CD4-positive, CD25-positive, alpha-beta regulatory T cell (primary cell): ENCODE data around the gene IL36G. TPM values are rescaled to one million over a fixed set of nuclear protein-coding genes. Genes with fewer than 3 reads are reported as not detected.
A peak's percentile ranks its signal among the peaks of the same experiment; 100 is the strongest.

Source experiments
- ATAC-seq, 2 donors: fragments of 150-1000 bp; cut with Tn5 transposase; one replicate each; pipeline ENCODE4 v1.10.0; 2021; ENCODE audit warnings: low read depth in 2 of 2, moderate number of reproducible peaks in 2 of 2, moderate library complexity in 1 of 2
- DNase-seq, 3 donors: peaks; one replicate each; pipeline versions ENCODE4 v3.0.0 to v3.0.0-alpha.2; 2012 to 2022; ENCODE audit warnings: mixed read lengths in 1 of 3
- H3K27ac ChIP-seq: one replicate; pipeline ENCODE4 v1.7.0; 2013; ENCODE audit warnings: mild to moderate bottlenecking, low read length; ENCODE audit not compliant: insufficient read depth, poor library complexity, severe bottlenecking
- H3K27me3 ChIP-seq: one replicate; pipeline ENCODE4 v1.7.0; 2013; ENCODE audit warnings: low read length; ENCODE audit not compliant: control insufficient read depth, insufficient read depth
- H3K36me3 ChIP-seq: one replicate; pipeline ENCODE4 v1.7.0; 2013; ENCODE audit warnings: mild to moderate bottlenecking, low read length, moderate library complexity; ENCODE audit not compliant: control insufficient read depth, insufficient read depth
- H3K4me1 ChIP-seq: 2 replicates; pipeline ENCODE4 v1.7.0; 2013; ENCODE audit warnings: mild to moderate bottlenecking, low read length; ENCODE audit not compliant: insufficient read depth, control insufficient read depth, poor library complexity, severe bottlenecking
- H3K4me3 ChIP-seq: one replicate; pipeline ENCODE4 v1.7.0; 2013; ENCODE audit warnings: low read depth, mild to moderate bottlenecking, low read length, moderate library complexity
- H3K9me3 ChIP-seq, 2 experiments: 1 replicate in 1 of 2; 2 replicates in 1 of 2; pipeline ENCODE4 v1.7.0; 2013; ENCODE audit warnings: low read length in 2 of 2, mild to moderate bottlenecking in 1 of 2, moderate library complexity in 1 of 2; ENCODE audit not compliant: control insufficient read depth in 2 of 2
- H3K27ac Mint-ChIP-seq, 3 donors: one replicate each; pipeline ENCODE4 v1.8.0; 2020 to 2022; ENCODE audit warnings: mild to moderate bottlenecking in 3 of 3, mixed read lengths in 3 of 3, moderate library complexity in 2 of 3
- H3K27me3 Mint-ChIP-seq: one replicate; pipeline ENCODE4 v1.8.0; 2022; ENCODE audit warnings: mild to moderate bottlenecking, mixed read lengths
- H3K36me3 Mint-ChIP-seq: one replicate; pipeline ENCODE4 v1.8.0; 2020; ENCODE audit warnings: mixed read lengths
- H3K4me1 Mint-ChIP-seq, 4 donors: one replicate each; pipeline ENCODE4 v1.8.0; 2020 to 2022; ENCODE audit warnings: mixed read lengths in 4 of 4, mild to moderate bottlenecking in 1 of 4
- H3K4me3 Mint-ChIP-seq, 4 donors: one replicate each; pipeline ENCODE4 v1.8.0; 2020 to 2022; ENCODE audit warnings: mild to moderate bottlenecking in 4 of 4, mixed read lengths in 4 of 4, moderate library complexity in 3 of 4
- H3K9me3 Mint-ChIP-seq, 7 donors: one replicate each; pipeline ENCODE4 v1.8.0; 2020 to 2022; ENCODE audit warnings: mixed read lengths in 7 of 7, mild to moderate bottlenecking in 3 of 7, moderate library complexity in 2 of 7
- polyA plus RNA-seq, 4 donors: library from polyadenylated mRNA; unstranded; fragments of 300-500 nt; fragmentation: Illumina TruSeq; gene quantifications; one replicate each; pipeline ENCODE4 v1.2.3, GENCODE V29; 2021
- total RNA-seq: library from RNA; stranded (reverse); gene quantifications from one replicate; pipeline ENCODE4 v1.2.3, GENCODE V29; 2022

The IL36G gene
- total and polyA plus RNA-seq, 5 donors from 2014 or later = not detected

GRCh38 chr2:112996635-112997034 lies 18.8 kb downstream of the IL36G start:
- H3K9me3 ChIP-seq = peaks cover 30 to 41% of the 10 kb centered on the region in 2 experiments
- DNase-seq = peak; percentile 51 to 91 (median 82)
- no peaks in the 10 kb centered on the region for H3K27me3 ChIP-seq
- H3K27ac Mint-ChIP-seq = peak overlapping the region; percentile 95 to 97 (median 96)
- peaks cover 7 to 40% (median 13%) of the 10 kb centered on the region in 7 donors for H3K9me3 Mint-ChIP-seq
- H3K27ac ChIP-seq = peak overlapping the region; percentile 66
- H3K4me1 ChIP-seq = peaks cover 35% of the 10 kb centered on the region
- H3K4me1 Mint-ChIP-seq = peaks cover 18 to 47% (median 33%) of the 10 kb centered on the region in 4 donors
- H3K36me3 Mint-ChIP-seq = peaks cover 18% of the 10 kb centered on the region
- peak; percentile 94 to 98 for ATAC-seq
- peak overlapping the region; percentile 76 to 90 (median 85) for H3K4me3 Mint-ChIP-seq
- H3K4me3 ChIP-seq = peak overlapping the region; percentile 49
- H3K27me3 Mint-ChIP-seq = no peaks in the 10 kb centered on the region
- no peaks in the 10 kb centered on the region for H3K36me3 ChIP-seq

DNA sequence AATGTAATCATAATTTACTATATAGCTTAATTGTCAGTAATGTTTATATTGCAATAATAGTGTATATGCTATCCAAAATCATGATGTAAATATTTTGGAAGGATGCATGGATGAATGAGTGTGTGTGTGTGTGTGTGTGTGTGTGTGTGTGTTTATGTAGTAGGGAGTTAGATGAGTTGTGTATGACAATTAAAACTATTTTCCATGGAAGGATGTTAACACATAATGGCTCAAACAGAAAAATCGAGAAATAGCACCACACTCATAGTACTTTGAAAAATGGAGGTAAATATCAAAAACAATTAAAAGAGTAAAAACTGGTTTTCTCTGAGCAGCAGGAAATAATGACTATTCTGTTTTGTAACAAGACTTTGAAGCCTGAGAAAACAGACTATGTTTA lies 19.3 kb downstream of the IL36G start:
- peaks cover 6 to 36% (median 12%) of the 10 kb centered on the region in 7 donors for H3K9me3 Mint-ChIP-seq
- no peaks in the 10 kb centered on the region for H3K27me3 Mint-ChIP-seq

GRCh38 chr2:113000436-113000835 lies 22.6 kb downstream of the IL36G start:
- Histone ChIP-seq H3K36me3 (no peaks in the 10 kb centered on the region), H3K27me3 (no peaks in the 10 kb centered on the region), H3K4me1 (peaks cover 19% of the 10 kb centered on the region), H3K9me3 (peaks cover 19 to 26% of the 10 kb centered on the region in 2 experiments), H3K27ac (no peak overlapping the region), H3K4me3 (no peak overlapping the region)
- no peak for ATAC-seq
- peaks cover 4% of the 10 kb centered on the region for H3K27me3 Mint-ChIP-seq
- no peak overlapping the region for H3K4me3 Mint-ChIP-seq
- no peak overlapping the region for H3K27ac Mint-ChIP-seq
- peaks cover 3 to 31% (median 14%) of the 10 kb centered on the region in 7 donors for H3K9me3 Mint-ChIP-seq
- peaks cover 10% of the 10 kb centered on the region for H3K36me3 Mint-ChIP-seq
- DNase-seq = no peak
- peaks cover 12 to 25% (median 20%) of the 10 kb centered on the region in 4 donors for H3K4me1 Mint-ChIP-seq

More for the DNA sequence above, 19.3 kb downstream of the IL36G start:
- Histone ChIP-seq H3K27ac (peak overlapping the region; percentile 66), H3K27me3 (no peaks in the 10 kb centered on the region), H3K36me3 (no peaks in the 10 kb centered on the region), H3K4me1 (peaks cover 35% of the 10 kb centered on the region), H3K9me3 (peaks cover 26 to 36% of the 10 kb centered on the region in 2 experiments), H3K4me3 (peak overlapping the region; percentile 49)
- ATAC-seq (no peak), DNase-seq (peak in 2 of 3 donors; percentile 13 to 16)
- Mint-ChIP-seq H3K4me3 (peak overlapping the region; percentile 76 to 90 (median 85)), H3K36me3 (peaks cover 17% of the 10 kb centered on the region), H3K27ac (peak overlapping the region; percentile 95 to 97 (median 96)), H3K4me1 (peaks cover 18 to 47% (median 33%) of the 10 kb centered on the region in 4 donors)

DNA sequence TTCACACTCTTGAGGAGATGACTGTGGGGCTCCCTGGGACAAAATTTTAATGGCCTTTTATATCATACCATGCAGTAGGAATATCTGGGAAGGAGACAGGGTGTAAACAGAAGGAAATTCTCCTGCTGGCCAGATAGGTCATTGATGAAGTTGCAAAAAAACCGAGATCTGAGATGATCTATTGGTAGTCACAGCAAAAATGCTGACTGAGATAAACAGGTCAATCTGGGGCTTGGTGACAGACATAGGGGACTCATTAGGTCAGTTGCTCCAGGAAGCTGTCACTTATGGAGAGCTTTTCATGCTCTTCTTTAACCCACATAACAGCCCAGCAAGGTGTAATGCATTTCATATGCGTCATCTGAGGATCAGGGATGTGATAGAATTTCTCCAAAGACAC lies 24.9 kb downstream of the IL36G start:
- Mint-ChIP-seq H3K4me1 (peaks cover 0 to 6% (median 4%) of the 10 kb centered on the region in 4 donors), H3K36me3 (peaks cover 10% of the 10 kb centered on the region), H3K4me3 (no peak overlapping the region), H3K27ac (peak overlapping the region in 1 of 3 donors; percentile 20), H3K9me3 (peaks cover 2 to 31% (median 14%) of the 10 kb centered on the region in 7 donors), H3K27me3 (peaks cover 6% of the 10 kb centered on the region)
- no peak for DNase-seq
- Histone ChIP-seq H3K4me1 (no peaks in the 10 kb centered on the region), H3K9me3 (peaks cover 19 to 26% of the 10 kb centered on the region in 2 experiments), H3K36me3 (no peaks in the 10 kb centered on the region), H3K27ac (no peak overlapping the region), H3K4me3 (no peak overlapping the region), H3K27me3 (no peaks in the 10 kb centered on the region)
- no peak for ATAC-seq

DNA sequence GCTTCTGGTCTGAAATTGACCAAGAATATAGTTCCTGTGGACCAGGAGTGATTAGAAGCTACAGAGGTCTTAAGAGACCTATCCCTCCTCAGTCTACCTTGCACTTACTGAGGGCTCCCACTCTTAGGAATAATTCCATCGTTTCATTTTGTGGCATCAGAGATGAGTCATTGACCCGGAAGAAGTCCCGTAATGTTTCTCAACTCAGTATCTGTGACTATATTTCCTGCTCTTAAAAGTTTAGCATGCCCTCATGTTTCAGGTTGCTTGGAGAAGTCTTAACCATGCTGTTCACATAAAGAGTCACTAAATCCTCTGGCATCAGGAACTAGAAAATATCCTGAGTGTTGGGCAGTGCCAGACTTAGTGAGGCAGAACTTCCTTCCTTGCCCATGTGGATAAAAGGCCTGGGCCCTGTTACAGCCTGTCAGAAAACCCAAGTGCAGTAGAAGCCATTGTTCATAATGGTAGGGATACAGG lies 27.3 kb downstream of the IL36G start, which contains the start of gene IL36A:
Gene IL36A (plus strand): TSS at position 430 of the 480 bp plus-strand sequence. CDS start 413 bp downstream, outside the sequence.
- Histone ChIP-seq H3K4me3 (no peak within 1 kb of the TSS), H3K27me3 (no peaks in the 10 kb centered on the region), H3K27ac (no peak within 1 kb of the TSS), H3K4me1 (no peaks in the 10 kb centered on the region), H3K9me3 (peaks cover 14% of the 10 kb centered on the region in 2 experiments), H3K36me3 (no peaks in the 10 kb centered on the region)
- H3K36me3 Mint-ChIP-seq = peaks cover 10% of the 10 kb centered on the region
- H3K9me3 Mint-ChIP-seq = peaks cover 0 to 17% (median 8%) of the 10 kb centered on the region in 7 donors
- ATAC-seq (no peak), DNase-seq (no peak)
- H3K4me1 Mint-ChIP-seq = peaks cover 0 to 2% (median 0%) of the 10 kb centered on the region in 4 donors
- H3K27me3 Mint-ChIP-seq = peaks cover 10% of the 10 kb centered on the region
- no peak within 1 kb of the TSS for H3K4me3 Mint-ChIP-seq
- peak within 1 kb of the TSS in 2 of 3 donors; percentile 23 to 71 for H3K27ac Mint-ChIP-seq

DNA sequence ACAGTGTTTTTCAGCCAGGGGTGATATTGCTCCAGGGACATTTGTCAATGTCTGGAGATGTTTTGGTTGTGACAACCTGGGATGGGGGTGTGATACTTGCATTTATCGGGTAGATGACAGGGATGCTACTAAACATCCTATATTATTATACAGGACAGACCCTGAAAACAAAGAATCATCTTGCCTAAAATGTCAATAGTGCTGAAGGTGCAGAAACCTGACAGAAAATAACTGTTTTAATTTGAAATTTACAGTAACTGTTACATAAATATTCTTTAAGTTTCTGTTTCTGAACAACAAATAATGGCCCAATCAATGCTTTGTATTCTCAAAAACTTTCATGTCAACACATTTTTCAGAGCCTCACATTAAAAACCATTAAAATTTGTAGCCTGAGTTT lies 29.4 kb downstream of the IL36G start:
- Mint-ChIP-seq H3K9me3 (peaks cover 0 to 2% (median 0%) of the 10 kb centered on the region in 7 donors), H3K4me3 (no peak overlapping the region), H3K36me3 (no peaks in the 10 kb centered on the region), H3K27ac (no peak overlapping the region), H3K27me3 (peaks cover 14% of the 10 kb centered on the region), H3K4me1 (peaks cover 0 to 2% (median 0%) of the 10 kb centered on the region in 4 donors)
- DNase-seq (no peak), ATAC-seq (no peak)
- H3K27me3 ChIP-seq = no peaks in the 10 kb centered on the region
- H3K4me1 ChIP-seq = no peaks in the 10 kb centered on the region
- no peak overlapping the region for H3K27ac ChIP-seq
- no peaks in the 10 kb centered on the region for H3K9me3 ChIP-seq
- no peaks in the 10 kb centered on the region for H3K36me3 ChIP-seq
- no peak overlapping the region for H3K4me3 ChIP-seq

GRCh38 chr2:113009622-113010021 lies 31.8 kb downstream of the IL36G start:
- Mint-ChIP-seq H3K27ac (no peak overlapping the region), H3K27me3 (peaks cover 23% of the 10 kb centered on the region), H3K4me3 (no peak overlapping the region), H3K4me1 (peaks cover 0 to 2% (median 0%) of the 10 kb centered on the region in 4 donors), H3K9me3 (peaks cover 0 to 4% (median 0%) of the 10 kb centered on the region in 7 donors), H3K36me3 (no peaks in the 10 kb centered on the region)
- no peaks in the 10 kb centered on the region for H3K9me3 ChIP-seq
- no peaks in the 10 kb centered on the region for H3K36me3 ChIP-seq
- no peak overlapping the region for H3K4me3 ChIP-seq
- no peak overlapping the region for H3K27ac ChIP-seq
- peaks cover 4% of the 10 kb centered on the region for H3K27me3 ChIP-seq
- ATAC-seq (no peak), DNase-seq (no peak)
- H3K4me1 ChIP-seq = no peaks in the 10 kb centered on the region

GRCh38 chr2:113010088-113010487 lies 32.3 kb downstream of the IL36G start:
- no peaks in the 10 kb centered on the region for H3K4me1 ChIP-seq
- H3K36me3 ChIP-seq = no peaks in the 10 kb centered on the region
- H3K36me3 Mint-ChIP-seq = no peaks in the 10 kb centered on the region
- no peak for ATAC-seq
- H3K9me3 ChIP-seq = no peaks in the 10 kb centered on the region
- H3K27ac Mint-ChIP-seq = no peak overlapping the region
- peaks cover 27% of the 10 kb centered on the region for H3K27me3 Mint-ChIP-seq
- H3K4me3 ChIP-seq = no peak overlapping the region
- peaks cover 0 to 3% (median 0%) of the 10 kb centered on the region in 7 donors for H3K9me3 Mint-ChIP-seq
- H3K27ac ChIP-seq = no peak overlapping the region
- H3K4me3 Mint-ChIP-seq = no peak overlapping the region
- peaks cover 0 to 2% (median 0%) of the 10 kb centered on the region in 4 donors for H3K4me1 Mint-ChIP-seq
- no peak for DNase-seq
- peaks cover 4% of the 10 kb centered on the region for H3K27me3 ChIP-seq
